Stimulated activated CD8-positive, alpha-beta memory T cell treated with anti-CD3 and anti-CD28 coated beads, Interleukin-7, amount 100 ng/mL, for 4 hours (primary cell): ENCODE data around the gene EPHB1.
"Not testable (repeated sequence)": the region's sequence is repeated elsewhere in the genome, so short reads cannot be mapped to it uniquely, and the experiment has no call there.

Source experiments
- DNase-seq, 2 donors: peaks; one replicate each; pipeline ENCODE4 v3.0.0-alpha.2; 2020; ENCODE audit warnings: low read depth in 2 of 2

Gene EPHB1

DNA sequence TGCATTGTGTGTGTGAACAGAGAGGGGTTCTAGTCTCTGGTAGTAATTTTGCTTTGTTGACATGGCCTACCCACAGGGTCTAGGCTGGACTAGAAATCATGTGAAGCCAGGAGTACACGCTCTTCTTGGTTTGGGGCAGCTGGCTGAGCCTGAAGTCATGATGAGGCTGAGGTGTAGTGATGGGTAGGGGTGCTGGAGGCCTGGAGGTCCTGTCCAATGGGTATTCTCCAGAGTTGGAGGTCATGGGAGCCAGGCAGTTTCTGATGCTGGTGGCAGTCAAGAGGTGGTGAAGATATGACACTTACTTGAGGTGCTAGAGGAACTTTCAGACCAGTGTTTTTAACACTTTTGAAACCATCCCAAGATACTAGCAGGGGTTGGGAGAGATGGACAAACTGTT is 18.5 kb upstream of the EPHB1 start:
- no peak for DNase-seq

DNA sequence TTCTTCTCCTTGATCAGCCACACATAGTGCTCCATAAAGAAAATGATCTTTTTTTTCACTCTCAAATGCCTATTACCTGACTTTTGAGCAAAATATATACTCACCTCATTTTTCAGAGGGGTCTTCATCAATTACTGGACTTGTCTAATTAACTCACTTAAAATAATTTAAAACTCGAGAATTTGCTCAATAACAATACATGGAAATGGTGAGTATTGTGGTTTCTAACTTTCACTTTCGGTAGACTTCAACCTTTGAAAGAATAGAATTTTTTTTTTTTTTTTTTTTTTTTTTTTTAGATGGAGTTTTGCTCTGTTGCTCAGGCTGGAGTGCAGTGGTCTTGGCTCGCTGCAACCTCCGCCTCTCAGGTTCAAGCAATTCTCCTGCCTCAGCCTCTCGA is 17.7 kb upstream of the EPHB1 start:
- no peak for DNase-seq

DNA sequence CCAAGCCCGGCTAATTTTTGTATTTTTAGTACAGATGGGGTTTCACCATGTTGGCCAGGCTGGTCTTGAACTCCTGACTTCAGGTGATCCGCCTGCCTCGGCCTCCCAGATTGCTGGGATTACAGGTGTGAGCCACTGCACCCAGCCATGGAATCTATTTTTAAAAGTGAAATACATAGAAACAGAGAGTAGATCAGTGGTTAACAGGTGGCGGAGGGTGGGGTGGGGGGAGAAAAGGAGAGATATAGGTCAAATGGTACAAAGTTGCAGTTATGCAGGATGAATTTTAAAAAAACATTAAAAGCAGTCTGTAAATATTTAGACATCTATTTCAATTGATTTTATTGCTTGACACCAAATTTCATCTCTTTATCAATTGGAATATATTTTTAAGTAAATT is 6.8 kb upstream of the EPHB1 start:
- not testable (repeated sequence) for DNase-seq

DNA sequence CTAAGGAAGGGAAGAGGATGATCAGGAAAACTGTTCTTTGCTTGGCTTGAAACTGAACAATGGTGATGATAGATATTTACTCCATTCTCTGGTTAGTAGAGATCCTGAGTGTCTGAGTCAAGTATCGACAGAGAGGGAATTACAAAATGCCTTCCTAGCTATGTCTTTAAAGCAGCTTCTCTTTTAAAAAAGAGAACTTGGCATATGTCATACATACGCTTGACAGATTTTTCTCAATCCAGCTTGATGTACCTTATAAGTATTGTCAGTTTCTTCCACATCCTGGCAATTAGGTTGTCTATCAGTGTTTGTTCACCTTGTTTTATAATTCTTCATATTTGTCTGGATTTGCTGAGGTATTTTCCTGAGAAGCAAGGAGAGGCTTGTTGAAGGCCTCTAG is 5.0 kb upstream of the EPHB1 start:
- no peak for DNase-seq

DNA sequence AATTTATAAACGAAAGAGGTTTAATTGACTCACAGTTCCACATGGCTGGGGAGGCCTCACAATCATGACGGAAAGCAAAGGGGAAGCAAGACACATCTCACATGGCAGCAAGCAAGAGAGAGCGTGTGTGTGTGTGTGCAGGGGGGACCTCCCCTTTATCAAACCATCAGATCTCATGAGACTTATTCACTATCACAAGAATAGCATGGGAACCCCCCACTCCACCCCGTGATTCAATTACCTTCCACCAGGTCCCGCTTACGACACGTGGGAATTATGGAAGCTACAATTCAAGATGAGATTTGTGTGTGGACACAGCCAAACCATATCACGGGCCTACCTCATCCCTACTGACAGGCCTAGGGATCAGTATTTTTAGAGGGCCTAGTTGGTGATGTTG is 3.1 kb upstream of the EPHB1 start:
- DNase-seq, result no peak

DNA sequence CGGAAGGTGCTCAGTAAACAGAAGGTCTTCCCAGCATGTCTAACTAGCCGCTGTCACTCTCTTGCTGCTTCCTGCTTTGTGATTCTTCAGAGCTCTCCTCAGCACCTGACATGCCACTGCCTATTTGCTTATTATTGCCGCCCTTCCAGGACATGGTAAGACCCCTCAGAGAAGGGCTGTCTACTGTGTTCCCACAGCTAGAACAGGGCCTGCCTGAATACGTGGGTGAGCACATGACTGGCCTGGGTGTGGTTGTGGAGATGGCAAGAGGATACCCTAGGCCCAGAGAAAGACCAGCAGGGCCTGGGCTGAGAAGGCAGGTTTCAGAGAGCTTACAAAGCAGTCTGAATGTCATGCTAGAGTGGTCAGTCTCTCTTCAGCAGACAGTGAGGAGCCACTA is 2.4 kb upstream of the EPHB1 start:
- DNase-seq, result no peak

DNA sequence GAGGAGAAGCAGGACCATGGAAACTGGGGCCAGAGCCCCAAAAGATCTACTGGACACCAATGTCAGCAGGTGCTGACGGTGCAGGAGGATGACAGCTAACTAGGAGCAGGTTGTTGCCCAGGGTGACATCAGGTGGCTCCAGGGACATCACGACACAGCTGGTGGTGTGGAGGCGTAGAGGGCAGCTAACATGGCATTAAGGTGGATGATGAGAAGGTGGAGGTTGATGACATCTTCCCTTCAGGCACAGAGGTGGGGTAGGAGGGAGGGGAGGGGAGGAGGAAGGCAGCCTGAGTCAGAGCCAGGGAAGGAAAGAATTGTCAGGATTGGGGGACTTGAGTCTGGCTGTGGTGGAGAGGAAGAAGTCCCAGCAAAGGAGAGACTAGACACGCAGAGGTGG is 1.5 kb upstream of the EPHB1 start:
- DNase-seq, result no peak

DNA sequence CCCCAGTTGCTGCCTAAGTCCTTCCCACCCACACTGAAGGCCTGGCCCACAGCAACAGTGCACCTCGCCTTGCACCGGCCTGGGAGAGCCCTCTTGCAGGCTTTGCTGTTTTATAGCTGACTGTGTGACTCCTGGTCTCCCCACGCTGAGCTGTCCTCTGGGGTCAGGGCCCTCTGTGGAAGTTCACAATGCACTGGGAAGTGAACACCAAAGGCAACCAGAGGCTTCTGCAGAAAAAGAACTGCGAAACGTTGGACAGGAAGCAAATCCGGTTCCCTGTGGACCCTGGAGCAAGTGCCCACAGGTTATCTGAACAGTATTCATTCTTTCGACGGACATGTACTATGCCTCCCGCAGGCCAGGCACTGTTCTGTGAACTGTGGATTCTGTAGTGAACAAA is 737 bp upstream of the EPHB1 start:
- DNase-seq, result no peak

DNA sequence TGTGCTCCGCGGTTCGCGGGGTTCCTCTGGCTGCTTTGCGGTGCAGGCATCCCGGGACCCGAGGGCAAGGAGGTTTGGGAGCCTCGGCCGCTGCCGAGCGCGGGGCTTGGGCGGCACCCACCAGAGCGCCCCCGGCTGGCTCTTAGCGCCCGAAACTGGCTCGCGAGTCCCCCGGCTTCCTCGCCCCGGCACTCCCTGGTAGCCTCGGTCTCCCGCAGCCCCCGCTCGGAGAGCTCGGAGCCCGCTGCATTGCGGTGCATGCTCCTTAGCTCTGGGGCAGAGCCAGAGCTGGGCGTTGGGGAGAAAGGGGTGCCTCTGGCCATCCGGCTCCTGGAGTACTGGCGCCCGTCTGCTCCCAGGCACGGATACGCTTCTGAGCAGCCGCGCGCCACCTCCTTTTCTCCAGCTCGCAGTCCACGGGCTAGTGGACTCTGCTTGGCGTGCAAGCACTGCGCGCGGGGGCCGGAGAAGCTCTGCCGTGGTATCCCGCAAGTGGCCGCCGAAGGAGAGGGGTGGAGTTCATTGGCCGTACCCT is 753 bp downstream of the EPHB1 start:
- DNase-seq, result no peak

DNA sequence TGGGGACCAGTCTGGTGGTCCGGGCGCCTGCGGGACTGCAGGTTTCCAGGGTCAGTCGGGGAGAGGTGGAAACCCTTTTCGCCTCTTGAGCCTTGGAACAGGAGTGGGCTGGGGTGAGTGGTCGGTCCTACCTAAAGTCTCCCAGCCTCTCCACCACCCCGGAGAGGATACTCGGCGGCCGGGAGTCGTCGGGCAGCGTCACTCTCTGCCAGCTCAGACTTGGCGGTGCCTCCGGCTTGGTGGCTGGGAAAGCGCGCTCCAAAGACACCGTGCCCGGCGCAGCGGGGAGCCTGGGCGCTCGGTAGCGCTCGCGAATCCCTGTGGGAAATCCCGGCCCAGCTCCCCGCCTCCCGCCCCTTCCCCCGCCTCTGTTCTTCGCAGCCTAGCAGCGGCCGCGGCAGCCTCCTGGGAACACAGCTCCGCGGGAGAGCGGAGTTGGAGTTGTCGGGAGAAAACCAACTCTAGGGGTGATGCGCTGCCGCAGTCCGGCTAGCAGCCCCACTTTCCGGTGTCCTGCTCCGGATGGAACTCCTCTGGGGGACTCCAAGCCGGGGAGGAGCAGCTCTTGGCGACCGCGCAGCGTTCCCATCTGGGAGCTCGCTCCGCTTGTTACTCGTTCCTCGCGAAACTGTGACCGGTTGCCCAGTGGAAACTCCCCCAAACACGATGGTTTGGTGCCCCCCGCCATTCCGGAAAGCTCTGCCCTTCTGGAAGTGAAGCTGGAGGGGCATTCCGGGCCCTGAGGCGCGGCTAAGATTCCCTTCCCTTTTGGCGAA is 1.4 kb downstream of the EPHB1 start:
- DNase-seq, result no peak

DNA sequence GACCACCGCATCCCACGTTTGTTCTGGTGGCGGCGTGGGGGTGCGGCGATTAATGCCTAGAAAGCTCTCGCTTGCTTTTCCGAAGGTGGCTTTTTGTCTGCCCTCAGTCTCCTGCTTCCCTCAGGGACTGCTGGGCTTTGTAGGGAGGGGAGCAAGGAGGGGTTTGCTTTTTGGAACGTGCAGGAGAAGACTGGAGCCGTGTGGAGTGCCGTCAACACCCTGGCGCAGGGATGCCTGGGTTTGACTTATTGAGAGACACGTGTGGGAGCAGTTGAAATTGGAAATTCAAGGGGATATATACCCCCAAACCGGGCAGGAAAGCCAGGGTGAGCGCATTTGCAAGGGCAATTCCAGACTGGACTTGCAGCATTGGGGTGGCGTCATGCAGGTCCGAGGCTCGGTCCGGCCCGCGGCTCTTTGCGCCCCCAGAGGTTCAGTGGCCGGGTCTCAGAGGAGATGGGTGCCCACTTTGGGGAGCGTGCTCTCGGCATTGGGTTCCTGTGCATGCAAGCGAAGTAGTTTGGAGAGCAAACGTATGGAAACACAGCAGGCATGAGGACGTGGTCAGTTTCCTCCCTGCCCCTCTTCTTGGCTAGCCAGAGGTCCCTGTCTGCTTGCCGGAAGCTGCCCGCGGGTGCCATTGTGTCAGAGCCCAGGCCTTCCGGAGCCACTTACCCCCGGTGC is 2.1 kb downstream of the EPHB1 start:
- no peak for DNase-seq

DNA sequence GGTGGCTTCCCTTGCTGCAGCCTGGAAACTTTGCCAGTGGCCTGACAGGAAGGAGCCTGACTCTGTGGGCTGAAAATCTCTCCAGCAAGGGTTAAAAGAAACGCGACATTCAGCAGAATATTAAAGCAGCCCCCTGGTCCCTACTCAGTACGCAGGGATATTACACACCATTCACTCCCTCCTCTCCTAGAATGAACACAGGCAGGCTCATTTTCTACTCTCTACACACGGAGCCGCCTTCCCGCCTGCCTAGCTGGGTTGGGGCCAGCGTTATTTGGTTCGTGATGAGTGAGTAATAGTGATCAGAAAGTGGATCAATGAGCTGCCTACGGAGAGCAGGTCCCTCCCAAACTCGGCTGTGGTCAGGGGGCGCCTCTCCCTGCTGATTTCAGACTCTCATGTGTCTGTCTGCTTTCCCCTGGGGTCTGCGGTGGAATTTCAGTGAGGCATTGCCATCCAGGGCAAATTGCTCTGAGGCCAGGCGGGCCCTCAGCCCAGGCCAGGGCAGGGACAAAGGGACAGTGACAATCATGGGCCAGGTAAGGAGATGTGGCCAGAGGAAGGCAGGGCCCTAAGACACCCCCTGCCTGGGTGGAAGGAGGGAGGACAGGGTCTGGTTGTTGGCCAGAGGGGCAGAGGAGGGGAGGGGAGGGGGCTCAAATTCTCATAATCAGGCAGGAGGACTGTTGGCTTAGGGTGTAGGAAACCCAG is 2.8 kb downstream of the EPHB1 start:
- DNase-seq, result no peak

DNA sequence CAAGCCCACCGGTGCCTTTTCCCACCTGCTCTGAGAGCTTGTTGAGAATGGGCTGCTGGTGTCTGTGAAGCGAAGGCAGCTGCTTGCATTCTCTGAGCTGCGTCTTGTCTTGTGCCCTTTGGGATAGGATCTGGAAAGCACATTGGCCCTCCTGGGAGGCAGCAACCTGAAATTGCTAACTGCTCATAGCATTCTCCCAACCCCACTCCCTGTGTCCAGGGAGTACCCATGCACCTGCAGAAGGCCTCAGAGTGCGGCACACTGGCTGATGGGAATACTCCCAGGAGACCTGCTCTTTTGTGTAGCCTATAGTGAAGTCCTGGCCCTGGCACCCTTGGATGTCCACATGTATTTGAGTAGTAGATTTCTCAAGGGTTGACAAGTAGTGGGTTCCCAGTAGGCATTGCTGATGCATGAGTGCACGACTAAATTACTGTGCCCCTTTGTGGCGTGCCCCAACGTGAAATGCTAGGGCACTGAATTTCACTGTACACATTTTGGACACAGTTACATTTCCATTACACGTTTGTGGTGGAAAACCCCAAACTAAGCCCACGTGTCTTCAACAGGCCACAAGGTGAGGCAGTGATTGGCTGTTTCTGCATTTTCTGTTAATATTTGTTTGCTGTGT is 3.7 kb downstream of the EPHB1 start:
- DNase-seq, result no peak

DNA sequence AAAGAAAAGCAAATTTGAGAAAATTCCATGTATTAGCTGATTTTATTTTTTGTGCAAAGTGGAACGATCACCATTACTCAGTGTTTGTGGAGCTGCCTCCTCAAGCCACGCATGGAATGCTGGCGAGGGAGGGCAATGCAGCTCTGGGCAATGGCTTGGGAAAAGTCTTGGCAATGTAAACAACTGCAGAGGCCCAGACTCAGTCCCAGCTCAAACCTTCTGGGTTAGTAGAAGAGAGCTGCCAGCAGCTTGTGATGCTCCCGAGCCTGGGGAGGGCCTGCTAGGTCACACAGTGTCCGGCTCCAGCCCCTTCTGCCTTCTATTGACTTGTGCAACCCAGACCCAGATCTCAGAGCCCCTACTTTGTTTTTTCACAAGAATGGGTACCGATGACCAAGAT is 4.3 kb downstream of the EPHB1 start:
- DNase-seq, result no peak

DNA sequence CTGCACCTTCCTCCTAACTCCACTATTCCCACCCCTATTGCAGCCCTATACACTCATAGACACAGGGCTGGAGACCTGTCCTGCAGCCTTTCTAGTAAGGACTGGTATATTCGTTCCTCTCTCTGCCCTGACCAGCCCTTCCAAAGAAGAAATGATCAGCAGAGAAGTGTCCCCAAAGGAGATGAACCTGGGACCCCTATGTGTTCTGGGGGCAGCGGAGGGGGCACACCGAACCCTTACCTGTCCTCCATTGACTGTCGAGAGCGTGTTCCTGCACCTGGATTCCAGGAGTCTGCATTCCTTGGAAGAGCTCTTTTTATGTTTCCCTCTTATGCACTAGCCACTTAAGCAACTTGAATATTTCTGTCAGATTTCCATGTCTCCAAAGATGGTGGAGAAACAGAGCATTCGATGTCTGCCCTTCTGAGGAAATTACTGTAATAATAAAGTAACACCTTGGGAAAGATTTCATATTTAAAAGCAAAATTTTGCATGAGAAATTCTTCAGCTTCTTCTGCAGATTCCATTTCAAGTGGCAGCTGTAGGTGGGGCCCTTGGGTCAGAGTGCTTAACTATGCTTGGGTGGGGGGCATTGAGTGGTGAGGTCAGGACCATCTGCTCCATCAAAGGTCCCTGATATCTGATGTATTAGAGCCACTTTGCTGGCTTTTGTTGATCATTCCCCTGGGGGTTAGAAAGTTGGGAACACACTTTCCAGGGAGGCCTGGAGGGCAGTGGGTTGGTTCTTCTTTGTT is 6.3 kb downstream of the EPHB1 start:
- no peak for DNase-seq

DNA sequence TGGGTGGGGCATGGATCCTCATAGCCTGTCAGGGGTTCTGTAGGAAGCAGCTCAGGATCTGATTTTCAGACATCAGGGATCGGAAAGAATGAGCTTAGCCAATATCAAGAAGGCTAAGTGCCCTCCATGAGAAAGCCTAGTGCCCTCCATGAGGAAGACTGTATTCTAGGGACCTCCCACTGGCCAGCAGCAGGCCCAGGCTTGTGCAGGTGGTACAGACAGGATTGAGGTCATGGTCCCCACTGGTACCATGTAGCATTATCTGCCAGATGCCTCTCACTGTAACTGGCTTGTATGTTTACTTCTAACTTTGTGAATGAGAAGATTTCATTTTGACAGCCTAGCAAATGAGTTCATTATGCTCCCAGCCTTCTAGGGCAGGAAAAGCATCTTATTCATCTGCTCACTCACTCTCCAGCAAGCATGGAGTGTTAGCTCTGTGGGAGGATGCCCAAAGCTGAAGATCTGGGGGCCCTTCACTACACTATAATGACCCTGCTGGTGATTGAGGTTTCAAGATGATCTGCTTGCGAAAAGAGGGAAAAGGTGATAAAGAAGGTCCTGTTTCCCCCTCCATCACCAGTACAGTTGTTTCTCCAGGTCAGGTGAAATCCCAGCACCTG is 7.5 kb downstream of the EPHB1 start:
- no peak for DNase-seq

DNA sequence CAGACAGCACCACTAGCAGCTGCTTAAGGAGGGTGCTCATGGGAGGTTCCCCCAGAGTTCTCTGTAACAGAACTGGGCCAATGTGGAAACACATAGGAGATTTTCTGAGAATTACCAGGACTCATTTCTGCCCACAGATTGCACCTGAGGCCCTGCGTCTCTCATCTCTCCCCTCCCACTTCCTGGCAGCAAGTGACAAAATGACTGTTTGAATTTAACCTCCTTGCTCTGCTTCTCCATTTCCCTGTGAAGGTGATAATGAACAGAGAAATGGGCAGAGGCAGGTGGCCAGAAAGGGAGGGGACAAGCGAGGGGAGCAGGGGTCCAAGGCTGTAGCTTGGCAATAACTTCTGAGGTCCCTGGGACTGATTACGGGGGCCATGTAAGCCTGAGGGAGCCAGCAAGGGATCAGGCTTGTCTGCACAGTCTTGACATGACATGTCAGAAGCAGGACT is 8.0 kb downstream of the EPHB1 start:
- DNase-seq, result no peak

DNA sequence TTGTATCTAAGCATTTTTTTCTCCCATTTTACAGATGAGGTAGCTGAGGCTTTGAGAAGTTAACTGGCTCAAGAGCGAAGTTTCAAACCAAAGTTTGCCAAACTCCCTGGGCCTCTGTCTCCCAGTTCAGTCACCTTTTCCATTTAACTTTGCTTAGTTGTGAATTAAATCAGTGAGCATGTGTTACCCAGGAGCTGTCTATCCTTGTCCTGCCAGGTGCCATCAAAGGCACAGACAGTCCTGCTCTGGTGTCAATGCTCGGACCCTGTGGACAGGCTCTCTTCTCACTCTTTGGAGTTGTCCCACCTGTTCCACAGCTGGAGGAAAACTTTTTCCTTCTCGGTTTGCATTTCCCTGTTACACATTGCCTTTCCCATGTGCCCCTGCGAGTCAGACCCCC is 8.6 kb downstream of the EPHB1 start:
- DNase-seq, result no peak

DNA sequence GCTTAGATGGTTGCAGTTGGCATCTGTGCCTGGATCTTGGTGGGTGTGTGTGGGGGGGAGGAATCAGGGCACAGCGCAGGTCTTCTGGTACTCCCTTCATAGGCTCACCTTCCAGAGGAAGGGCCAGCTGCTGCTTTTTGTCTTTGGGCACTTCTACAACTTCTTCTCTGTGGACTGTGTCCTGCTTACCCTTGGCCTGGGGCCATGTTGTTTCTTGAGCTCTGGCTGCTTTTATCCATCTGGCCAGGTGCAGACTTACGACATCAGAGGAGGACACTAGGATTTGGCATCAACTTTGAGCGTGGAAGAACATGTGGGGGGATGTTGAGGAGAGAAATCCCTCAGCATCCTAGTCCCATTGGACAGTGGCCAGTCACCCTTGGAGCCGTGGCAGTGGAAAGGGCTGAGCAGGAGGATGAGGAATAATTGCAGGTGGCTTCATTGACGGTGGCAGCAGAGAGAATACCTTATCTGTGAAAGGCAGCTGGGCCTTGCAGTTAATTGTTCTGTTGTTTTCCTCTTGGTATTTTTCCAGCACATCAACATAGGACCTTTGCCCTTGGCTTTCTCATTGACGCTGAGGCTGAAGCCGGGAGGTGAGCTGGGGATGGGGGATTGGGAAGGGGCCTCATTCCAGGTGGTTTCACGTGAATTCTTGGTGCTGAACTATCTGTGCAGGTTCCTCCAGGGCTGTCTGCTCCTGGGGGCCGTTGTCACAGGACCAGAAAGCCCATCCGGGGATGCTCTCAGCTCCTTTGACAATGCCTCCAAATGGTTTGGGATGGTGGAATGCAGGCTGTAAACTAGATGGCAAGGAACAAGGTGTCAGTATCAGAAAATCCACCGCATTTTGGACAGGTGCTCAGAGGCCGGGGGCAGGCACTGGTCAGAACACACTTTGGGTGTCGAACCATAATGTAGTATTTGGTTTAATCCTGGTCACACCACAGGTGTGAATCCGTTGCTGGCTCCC is 9.7 kb downstream of the EPHB1 start:
- DNase-seq, result no peak

DNA sequence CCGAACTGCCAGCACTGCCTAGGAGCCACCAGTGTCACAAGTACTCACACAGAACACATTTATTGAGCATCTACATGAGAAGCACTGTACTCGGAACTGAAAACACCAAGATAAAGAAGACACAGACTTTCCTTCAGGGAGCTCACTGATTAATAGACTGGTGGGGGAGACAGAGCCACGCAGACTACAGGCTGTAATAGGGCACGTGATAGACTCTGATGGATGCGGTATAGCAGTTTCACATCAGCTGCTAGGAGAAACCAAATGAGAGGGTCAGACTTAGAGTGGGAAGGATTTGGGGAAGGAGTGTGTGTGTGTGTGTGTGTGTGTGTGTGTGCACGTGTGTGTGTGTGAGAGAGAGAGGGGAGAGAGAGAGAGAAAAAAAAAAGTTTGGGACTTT is 12.1 kb downstream of the EPHB1 start:
- no peak for DNase-seq
